Gastroesophageal sphincter (tissue), 3 donors: ENCODE results near the gene NCF2.

ENCODE experiments used
- CTCF ChIP-seq, 4 experiments: fragments of 200-600 bp in 2 of 4; fragments of 450-650 bp in 2 of 4; sonication (generic) in 1 of 4; IDR thresholded peaks; one replicate each; pipeline ENCODE4 v1.5.1; 2017 to 2019; ENCODE audit warnings: antibody characterized with exemption in 4 of 4, mild to moderate bottlenecking in 2 of 4, moderate library complexity in 2 of 4
- EP300 ChIP-seq: sonication (generic); formaldehyde crosslinking; IDR thresholded peaks from one replicate; pipeline ENCODE4 v1.6.1; 2017; ENCODE audit warnings: antibody characterized with exemption, mild to moderate bottlenecking
- POLR2A ChIP-seq, 2 donors: fragments of 450-650 bp; IDR thresholded peaks; one replicate each; pipeline ENCODE4 v1.6.1; 2017; ENCODE audit warnings: antibody characterized with exemption in 2 of 2, mild to moderate bottlenecking in 2 of 2, moderate library complexity in 1 of 2
- POLR2AphosphoS5 ChIP-seq: sonication (generic); formaldehyde crosslinking; IDR thresholded peaks from one replicate; pipeline ENCODE4 v1.6.1; 2017; ENCODE audit warnings: antibody characterized with exemption

- TF ChIP-seq CTCF (IDR thresholded peaks at IDR 0.05), result no peak
- no peak for TF ChIP-seq EP300
- no peak for TF ChIP-seq POLR2AphosphoS5
- no peak for TF ChIP-seq POLR2A (IDR thresholded peaks at IDR 0.05)
These were observed 21.1 kb downstream of the NCF2 start for GRCh38 chr1:183569141-183569540.
